CD14-positive monocyte (primary cell): ENCODE measurements around the gene TSPAN32. TPM values are rescaled to one million over a fixed set of nuclear protein-coding genes. Genes with fewer than 3 reads are reported as not detected.

Experiments
- DNase-seq, 3 donors: peaks; one replicate each; pipeline ENCODE4 v3.0.0-alpha.2; 2011 to 2022
- H2AFZ ChIP-seq: 2 replicates; pipeline ENCODE4 v1.6.0; 2012; ENCODE audit warnings: mild to moderate bottlenecking, low read depth, low read length, inconsistent platforms; ENCODE audit not compliant: insufficient read depth, poor library complexity, severe bottlenecking
- H3K27ac ChIP-seq, 2 donors: 1 replicate in 1 of 2; 2 replicates in 1 of 2; pipeline ENCODE4 v1.5.1; 2012 to 2013; ENCODE audit warnings: low read length in 2 of 2, control low read depth in 1 of 2, inconsistent platforms in 1 of 2, low read depth in 1 of 2, mild to moderate bottlenecking in 1 of 2
- H3K27me3 ChIP-seq, 2 donors: one replicate each; pipeline versions ENCODE4 v1.6.0 to v1.6.1; 2011 to 2013; ENCODE audit warnings: low read length in 2 of 2; ENCODE audit not compliant: control insufficient read depth in 2 of 2, insufficient read depth in 2 of 2
- H3K36me3 ChIP-seq, 2 donors: replicated peaks in 1 of 2; 1 replicate in 1 of 2; 2 replicates in 1 of 2; pipeline versions ENCODE4 v1.5.1 to v1.6.1; 2012 to 2013; ENCODE audit warnings: low read length in 2 of 2, control low read depth in 1 of 2, inconsistent platforms in 1 of 2, mild to moderate bottlenecking in 1 of 2; ENCODE audit not compliant: insufficient read depth in 2 of 2, control insufficient read depth in 1 of 2
- H3K4me1 ChIP-seq, 2 donors: 1 replicate in 1 of 2; 2 replicates in 1 of 2; pipeline versions ENCODE4 v1.5.1 to v1.6.1; 2012 to 2013; ENCODE audit warnings: low read length in 2 of 2, control low read depth in 1 of 2, inconsistent platforms in 1 of 2, mild to moderate bottlenecking in 1 of 2, moderate library complexity in 1 of 2; ENCODE audit not compliant: insufficient read depth in 2 of 2, control insufficient read depth in 1 of 2
- H3K4me2 ChIP-seq: replicated peaks from 2 replicates; pipeline ENCODE3; 2012; ENCODE audit warnings: low read length, moderate library complexity, mild to moderate bottlenecking; ENCODE audit not compliant: poor library complexity, severe bottlenecking; ENCODE audit errors: extremely low read depth
- H3K4me3 ChIP-seq, 3 experiments: fragments of 200-600 bp in 1 of 3; sonication (generic) in 1 of 3; replicated peaks in 1 of 3; 1 replicate in 2 of 3; 2 replicates in 1 of 3; pipeline ENCODE4 v1.5.1; 2011 to 2013; ENCODE audit warnings: low read length in 3 of 3, mild to moderate bottlenecking in 3 of 3, control low read depth in 2 of 3, low read depth in 2 of 3, inconsistent platforms in 1 of 3, moderate library complexity in 1 of 3
- H3K79me2 ChIP-seq: 2 replicates; pipeline ENCODE4 v1.6.0; 2012; ENCODE audit warnings: mild to moderate bottlenecking, control low read depth, inconsistent platforms, low read length, moderate library complexity; ENCODE audit not compliant: insufficient read depth
- H3K9ac ChIP-seq: 2 replicates; pipeline ENCODE4 v1.6.0; 2017; ENCODE audit warnings: low read length, mild to moderate bottlenecking; ENCODE audit not compliant: insufficient read depth, poor library complexity, severe bottlenecking
- H3K9me3 ChIP-seq, 2 donors: replicated peaks in 1 of 2; 1 replicate in 1 of 2; 2 replicates in 1 of 2; pipeline versions ENCODE4 v1.5.1 to v1.6.1; 2012 to 2013; ENCODE audit warnings: low read length in 2 of 2, control low read depth in 1 of 2; ENCODE audit not compliant: control insufficient read depth in 1 of 2, insufficient read depth in 1 of 2
- H4K20me1 ChIP-seq: 2 replicates; pipeline ENCODE4 v1.6.0; 2012; ENCODE audit warnings: mild to moderate bottlenecking, low read length, control low read depth, moderate library complexity; ENCODE audit not compliant: insufficient read depth
- H3K27ac Mint-ChIP-seq, 7 donors: one replicate each; pipeline ENCODE4 v1.8.0; 2020; ENCODE audit warnings: mild to moderate bottlenecking in 7 of 7, mixed read lengths in 7 of 7, moderate library complexity in 6 of 7, inconsistent platforms in 2 of 7
- H3K27me3 Mint-ChIP-seq, 3 donors: one replicate each; pipeline ENCODE4 v1.8.0; 2021 to 2022; ENCODE audit warnings: low read depth in 3 of 3, mild to moderate bottlenecking in 3 of 3, mixed read lengths in 3 of 3, moderate library complexity in 3 of 3, inconsistent platforms in 1 of 3
- H3K36me3 Mint-ChIP-seq, 2 donors: one replicate each; pipeline ENCODE4 v1.8.0; 2020; ENCODE audit warnings: mixed read lengths in 2 of 2, inconsistent platforms in 1 of 2, mild to moderate bottlenecking in 1 of 2
- H3K4me1 Mint-ChIP-seq: one replicate; pipeline ENCODE4 v1.8.0; 2020; ENCODE audit warnings: mild to moderate bottlenecking, mixed read lengths
- H3K4me3 Mint-ChIP-seq, 2 donors: one replicate each; pipeline ENCODE4 v1.8.0; 2020; ENCODE audit warnings: mild to moderate bottlenecking in 2 of 2, mixed read lengths in 2 of 2, moderate library complexity in 1 of 2
- H3K9me3 Mint-ChIP-seq, 7 donors: one replicate each; pipeline ENCODE4 v1.8.0; 2020 to 2022; ENCODE audit warnings: mixed read lengths in 7 of 7, mild to moderate bottlenecking in 6 of 7, moderate library complexity in 6 of 7, inconsistent platforms in 2 of 7
- WGBS: methylation state at CpG from one replicate; pipeline ENCODE4 v1.1.5; 2013; ENCODE audit warnings: missing lambda C conversion rate; ENCODE audit not compliant: insufficient coverage; 5-methylcytosine and 5-hydroxymethylcytosine counted together
- intact Hi-C, 2 donors: fragments of 100-400 bp; cut with micrococcal nuclease; formaldehyde crosslinking; loops; one replicate each; pipeline versions ENCODE4 v1.15.0 to v1.15.1; 2023
- polyA plus RNA-seq, 3 donors: library from polyadenylated mRNA; depleted of rRNA in 1 of 3; unstranded in 2 of 3; stranded (reverse) in 1 of 3; fragments of 300-500 nt in 2 of 3; fragments of >200 nt in 1 of 3; fragmentation: Illumina TruSeq in 2 of 3; gene quantifications; 1 replicate in 2 of 3; 2 replicates in 1 of 3; pipeline ENCODE4 v1.2.3, GENCODE V29; 2012 to 2021
- TF ChIP-seq, protein P1 (sequence below): fragments of 200-600 bp; IDR thresholded peaks from one replicate; pipeline ENCODE4 v1.8.0; 2022; ENCODE audit warnings: antibody characterized with exemption, mild to moderate bottlenecking

TSPAN32 gene
- polyA plus RNA-seq, 3 donors: 34.8 to 136 (median 82.5) TPM

DNA sequence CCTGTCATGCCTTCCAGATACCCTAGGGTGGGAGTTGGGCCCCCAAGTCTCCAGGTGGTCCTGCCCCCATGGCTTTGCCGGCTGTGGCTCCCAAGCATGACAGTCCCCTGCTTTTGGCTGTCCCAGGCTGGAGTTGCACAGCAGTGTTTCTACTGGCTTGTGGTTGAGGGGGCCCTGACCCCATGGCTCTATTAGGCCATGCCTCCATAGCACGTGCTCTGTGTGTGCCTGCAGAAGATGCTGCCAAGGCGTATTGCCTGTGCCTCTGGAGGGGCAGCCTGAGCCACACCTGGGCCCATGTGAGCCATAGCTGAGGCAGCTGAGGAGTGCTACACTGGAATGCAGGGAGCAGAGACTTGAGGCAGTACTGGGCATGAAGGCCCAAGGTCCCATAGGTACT is 49.9 kb downstream of the TSPAN32 start:
- H3K36me3 Mint-ChIP-seq: no peaks in the 10 kb centered on the region

DNA sequence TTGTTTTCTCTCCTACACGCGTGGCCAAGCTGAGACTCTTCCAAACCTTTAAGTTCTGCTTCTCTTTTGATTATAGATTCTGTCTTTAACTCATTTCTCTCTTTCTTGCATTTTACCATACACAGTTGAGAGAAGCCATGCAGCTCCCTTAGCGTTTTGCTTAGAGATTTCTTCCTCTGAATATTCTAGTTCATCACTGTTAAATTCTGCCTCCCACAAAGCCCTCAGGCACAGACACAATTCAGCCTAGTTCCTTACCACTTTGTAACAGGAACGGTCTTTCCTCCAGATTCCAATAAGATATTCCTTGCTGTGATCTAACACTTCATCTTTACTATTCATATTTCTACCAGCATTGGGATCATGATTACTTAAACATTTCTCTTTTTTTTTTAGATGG is 50.6 kb downstream of the TSPAN32 start:
- DNase-seq: no peak
- Mint-ChIP-seq H3K4me1 (no peaks in the 10 kb centered on the region), H3K4me3 (no peak overlapping the region), H3K36me3 (no peaks in the 10 kb centered on the region), H3K27ac (no peak overlapping the region), H3K27me3 (peaks cover 12 to 37% (median 25%) of the 10 kb centered on the region in 3 donors), H3K9me3 (peaks cover 0 to 17% (median 11%) of the 10 kb centered on the region in 7 donors)
- no peak overlapping the region for H3K27ac ChIP-seq
- no peak overlapping the region for H2AFZ ChIP-seq
- no peaks in the 10 kb centered on the region for H4K20me1 ChIP-seq
- TF ChIP-seq, protein P1, sequence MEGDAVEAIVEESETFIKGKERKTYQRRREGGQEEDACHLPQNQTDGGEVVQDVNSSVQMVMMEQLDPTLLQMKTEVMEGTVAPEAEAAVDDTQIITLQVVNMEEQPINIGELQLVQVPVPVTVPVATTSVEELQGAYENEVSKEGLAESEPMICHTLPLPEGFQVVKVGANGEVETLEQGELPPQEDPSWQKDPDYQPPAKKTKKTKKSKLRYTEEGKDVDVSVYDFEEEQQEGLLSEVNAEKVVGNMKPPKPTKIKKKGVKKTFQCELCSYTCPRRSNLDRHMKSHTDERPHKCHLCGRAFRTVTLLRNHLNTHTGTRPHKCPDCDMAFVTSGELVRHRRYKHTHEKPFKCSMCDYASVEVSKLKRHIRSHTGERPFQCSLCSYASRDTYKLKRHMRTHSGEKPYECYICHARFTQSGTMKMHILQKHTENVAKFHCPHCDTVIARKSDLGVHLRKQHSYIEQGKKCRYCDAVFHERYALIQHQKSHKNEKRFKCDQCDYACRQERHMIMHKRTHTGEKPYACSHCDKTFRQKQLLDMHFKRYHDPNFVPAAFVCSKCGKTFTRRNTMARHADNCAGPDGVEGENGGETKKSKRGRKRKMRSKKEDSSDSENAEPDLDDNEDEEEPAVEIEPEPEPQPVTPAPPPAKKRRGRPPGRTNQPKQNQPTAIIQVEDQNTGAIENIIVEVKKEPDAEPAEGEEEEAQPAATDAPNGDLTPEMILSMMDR: no peak
- no peak overlapping the region for H3K4me3 ChIP-seq
- 100% methylated on average over 3 of the region's 4 CpGs for WGBS
- intact Hi-C loops: loop anchor here in 1 of 2 donors (10.0 kb wide), 1 partner anchor 62 kb away; no protein-coding TSS in a partner anchor
- H3K36me3 ChIP-seq: no peaks in the 10 kb centered on the region
- H3K9ac ChIP-seq: no peak overlapping the region
- H3K4me2 ChIP-seq: no peak overlapping the region
- no peaks in the 10 kb centered on the region for H3K4me1 ChIP-seq
- no peaks in the 10 kb centered on the region for H3K79me2 ChIP-seq
- H3K27me3 ChIP-seq: no peaks in the 10 kb centered on the region
- H3K9me3 ChIP-seq: peaks cover 0 to 6% of the 10 kb centered on the region in 2 donors

More for the DNA sequence above, 49.9 kb downstream of the TSPAN32 start:
- Histone ChIP-seq H3K4me1 (no peaks in the 10 kb centered on the region), H4K20me1 (no peaks in the 10 kb centered on the region), H3K27ac (no peak overlapping the region), H3K79me2 (no peaks in the 10 kb centered on the region), H3K9ac (no peak overlapping the region), H3K36me3 (no peaks in the 10 kb centered on the region), H3K4me2 (no peak overlapping the region), H3K9me3 (peaks cover 0 to 11% of the 10 kb centered on the region in 2 donors), H2AFZ (no peak overlapping the region), H3K27me3 (no peaks in the 10 kb centered on the region), H3K4me3 (no peak overlapping the region)
- H3K27me3 Mint-ChIP-seq: peaks cover 12 to 38% (median 28%) of the 10 kb centered on the region in 3 donors
- H3K9me3 Mint-ChIP-seq: peaks cover 3 to 21% (median 14%) of the 10 kb centered on the region in 7 donors
- H3K4me3 Mint-ChIP-seq: no peak overlapping the region
- no peaks in the 10 kb centered on the region for H3K4me1 Mint-ChIP-seq
- intact Hi-C loops: loop anchor here in 1 of 2 donors (10.0 kb wide), 1 partner anchor 63 kb away; no protein-coding TSS in a partner anchor
- TF ChIP-seq, protein P1: no peak
- peak overlapping the region in 1 of 7 donors; percentile 17 for H3K27ac Mint-ChIP-seq
- DNase-seq: no peak
- 87% methylated on average over 2 of the region's 3 CpGs for WGBS
